ENCODE data around the gene CASP5.

DNA sequence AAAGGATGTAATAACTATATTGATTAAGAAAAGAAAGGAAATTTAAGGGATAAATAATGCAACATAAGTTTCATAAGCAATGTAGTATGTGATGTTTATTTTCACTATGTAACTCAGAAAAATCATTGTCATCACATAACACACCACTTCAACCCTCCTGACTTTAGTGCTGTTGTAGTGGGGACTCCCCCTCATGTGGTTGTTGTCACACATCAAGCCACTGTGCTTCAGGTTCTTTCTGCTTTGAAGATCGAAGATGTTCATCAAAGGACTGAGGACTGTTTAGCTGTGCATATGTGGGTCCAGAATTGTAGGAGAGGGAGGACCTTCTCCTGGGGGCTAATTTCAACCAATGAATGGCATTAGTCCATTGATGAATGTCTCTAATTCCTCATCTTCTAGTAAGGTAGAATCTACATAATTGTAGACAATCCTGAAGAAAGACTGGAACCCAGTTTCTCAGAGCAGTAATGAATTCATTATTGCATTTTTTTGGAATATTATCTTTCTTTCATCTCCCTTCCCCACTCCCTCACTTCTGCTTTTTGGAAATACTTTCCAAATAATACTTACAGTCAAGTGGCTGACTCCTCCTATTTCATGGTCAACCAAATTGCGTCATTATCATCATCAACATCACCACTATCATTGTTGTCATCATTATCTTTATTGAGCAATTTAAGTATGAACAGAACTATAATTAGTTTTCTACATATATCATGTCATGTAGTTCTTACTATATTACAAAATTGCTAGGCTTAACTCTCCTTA lies 31.9 kb upstream of the CASP5 start:
- no peak for TF ChIP-seq RAD21 (IDR thresholded peaks at IDR 0.05; ENCODE audit: low read depth)
- TF ChIP-seq, protein P1, sequence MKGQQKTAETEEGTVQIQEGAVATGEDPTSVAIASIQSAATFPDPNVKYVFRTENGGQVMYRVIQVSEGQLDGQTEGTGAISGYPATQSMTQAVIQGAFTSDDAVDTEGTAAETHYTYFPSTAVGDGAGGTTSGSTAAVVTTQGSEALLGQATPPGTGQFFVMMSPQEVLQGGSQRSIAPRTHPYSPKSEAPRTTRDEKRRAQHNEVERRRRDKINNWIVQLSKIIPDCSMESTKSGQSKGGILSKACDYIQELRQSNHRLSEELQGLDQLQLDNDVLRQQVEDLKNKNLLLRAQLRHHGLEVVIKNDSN (IDR thresholded peaks at IDR 0.05) = no peak

All from Ishikawa (cell line).